Fibroblast of the aortic adventitia (primary cell): ENCODE data around the gene TMEM88. TPM values are rescaled to one million over a fixed set of nuclear protein-coding genes. Genes with fewer than 3 reads are reported as not detected.
"Not testable (repeated sequence)": the region's sequence is repeated elsewhere in the genome, so short reads cannot be mapped to it uniquely, and the experiment has no call there.

Source experiments
- DNase-seq: peaks from one replicate; pipeline ENCODE4 v3.0.0-alpha.2; 2010; ENCODE audit warnings: low read depth
- H3K4me3 ChIP-seq: 2 replicates; pipeline ENCODE4 v1.5.1; 2011; ENCODE audit warnings: low read depth, mild to moderate bottlenecking, control low read depth, low read length, moderate library complexity
- total RNA-seq: library from RNA; depleted of rRNA; stranded (reverse); fragments of >200 nt; gene quantifications from 2 replicates; pipeline ENCODE4 v1.2.3, GENCODE V29; 2012; ENCODE audit warnings: low replicate concordance
- TF ChIP-seq, protein P1 (sequence below): IDR thresholded peaks from 2 replicates; pipeline ENCODE4 v1.5.1; 2011; ENCODE audit warnings: mild to moderate bottlenecking, low read length, control low read depth, inconsistent platforms; ENCODE audit not compliant: insufficient read depth

The TMEM88 gene, protein sequence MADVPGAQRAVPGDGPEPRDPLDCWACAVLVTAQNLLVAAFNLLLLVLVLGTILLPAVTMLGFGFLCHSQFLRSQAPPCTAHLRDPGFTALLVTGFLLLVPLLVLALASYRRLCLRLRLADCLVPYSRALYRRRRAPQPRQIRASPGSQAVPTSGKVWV
- 0.18 TPM in 1 of 2 replicates, not detected in the other for total RNA-seq

DNA sequence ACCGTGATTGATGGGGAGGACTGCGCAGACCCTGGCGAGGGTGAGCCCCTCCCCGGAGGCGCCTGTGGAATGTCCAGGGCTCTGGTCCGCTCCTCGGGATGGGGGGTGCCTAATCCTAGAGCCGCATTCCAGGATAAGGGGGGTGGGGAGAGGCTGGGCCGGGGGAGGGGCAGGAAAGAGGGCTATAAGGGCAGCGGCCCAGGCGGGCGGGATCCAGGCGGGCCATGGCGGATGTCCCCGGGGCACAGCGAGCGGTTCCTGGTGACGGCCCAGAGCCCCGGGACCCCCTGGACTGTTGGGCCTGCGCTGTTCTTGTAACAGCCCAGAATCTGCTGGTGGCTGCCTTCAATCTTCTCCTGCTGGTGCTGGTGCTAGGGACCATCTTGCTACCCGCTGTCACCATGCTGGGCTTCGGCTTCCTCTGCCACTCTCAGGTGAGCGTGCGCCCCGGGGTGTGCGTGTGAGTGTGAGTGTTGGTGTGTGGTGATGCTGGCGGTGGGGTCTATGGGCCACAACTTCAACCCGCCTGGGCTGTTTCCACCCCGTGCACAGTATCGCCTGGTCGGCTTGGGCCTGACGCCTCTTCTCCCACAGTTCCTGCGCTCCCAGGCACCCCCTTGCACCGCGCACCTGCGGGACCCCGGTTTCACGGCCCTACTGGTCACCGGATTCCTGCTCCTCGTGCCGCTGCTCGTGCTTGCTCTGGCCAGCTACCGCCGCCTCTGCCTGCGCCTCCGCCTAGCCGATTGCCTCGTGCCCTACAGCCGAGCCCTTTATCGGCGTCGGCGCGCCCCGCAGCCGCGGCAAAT, at the start of gene TMEM88:
TMEM88 (plus strand) TSS at position 216 of the 809 bp plus-strand sequence; CDS start at position 225, 9 bp downstream.
- H3K4me3 ChIP-seq = peak within 1 kb of the TSS; percentile 74
- peak; percentile 15 for DNase-seq
- TF ChIP-seq, protein P1, sequence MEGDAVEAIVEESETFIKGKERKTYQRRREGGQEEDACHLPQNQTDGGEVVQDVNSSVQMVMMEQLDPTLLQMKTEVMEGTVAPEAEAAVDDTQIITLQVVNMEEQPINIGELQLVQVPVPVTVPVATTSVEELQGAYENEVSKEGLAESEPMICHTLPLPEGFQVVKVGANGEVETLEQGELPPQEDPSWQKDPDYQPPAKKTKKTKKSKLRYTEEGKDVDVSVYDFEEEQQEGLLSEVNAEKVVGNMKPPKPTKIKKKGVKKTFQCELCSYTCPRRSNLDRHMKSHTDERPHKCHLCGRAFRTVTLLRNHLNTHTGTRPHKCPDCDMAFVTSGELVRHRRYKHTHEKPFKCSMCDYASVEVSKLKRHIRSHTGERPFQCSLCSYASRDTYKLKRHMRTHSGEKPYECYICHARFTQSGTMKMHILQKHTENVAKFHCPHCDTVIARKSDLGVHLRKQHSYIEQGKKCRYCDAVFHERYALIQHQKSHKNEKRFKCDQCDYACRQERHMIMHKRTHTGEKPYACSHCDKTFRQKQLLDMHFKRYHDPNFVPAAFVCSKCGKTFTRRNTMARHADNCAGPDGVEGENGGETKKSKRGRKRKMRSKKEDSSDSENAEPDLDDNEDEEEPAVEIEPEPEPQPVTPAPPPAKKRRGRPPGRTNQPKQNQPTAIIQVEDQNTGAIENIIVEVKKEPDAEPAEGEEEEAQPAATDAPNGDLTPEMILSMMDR = no peak

DNA sequence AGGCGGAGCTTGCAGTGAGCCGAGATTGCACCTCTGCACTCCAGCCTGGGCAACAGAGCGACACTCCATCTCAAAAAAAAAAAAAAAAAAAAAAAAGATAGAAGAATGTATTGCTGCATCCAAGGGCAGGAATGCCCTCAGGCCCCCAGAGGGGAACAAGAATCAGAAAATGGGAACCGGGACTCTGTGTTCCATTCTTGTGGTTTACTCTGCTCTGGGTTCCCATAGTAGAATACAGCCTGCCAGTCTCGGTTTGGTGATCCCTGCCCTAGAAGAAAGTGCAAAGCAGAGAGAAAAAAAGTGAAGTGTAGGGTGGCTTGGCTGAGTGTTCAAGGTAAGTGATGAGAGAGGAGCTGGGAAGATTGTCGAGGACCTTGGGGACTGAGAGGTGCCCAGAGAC, 48.3 kb upstream of the TMEM88 start:
- no peak for DNase-seq
- TF ChIP-seq, protein P1 = no peak
- no peak overlapping the region for H3K4me3 ChIP-seq

- H3K4me3 ChIP-seq = no peak overlapping the region
- no peak for DNase-seq
- TF ChIP-seq, protein P1 = no peak
Observed at GRCh38 chr17:7807206-7807605, 47.7 kb upstream of the TMEM88 start.

GRCh38 chr17:7809086-7809790, 45.6 kb upstream of the TMEM88 start:
- DNase-seq = no peak
- TF ChIP-seq, protein P1 = no peak
- H3K4me3 ChIP-seq = no peak overlapping the region

- not testable (repeated sequence) for H3K4me3 ChIP-seq
- DNase-seq = peak; percentile 35
Observed at GRCh38 chr17:7809791-7810343, 45.0 kb upstream of the TMEM88 start.

DNA sequence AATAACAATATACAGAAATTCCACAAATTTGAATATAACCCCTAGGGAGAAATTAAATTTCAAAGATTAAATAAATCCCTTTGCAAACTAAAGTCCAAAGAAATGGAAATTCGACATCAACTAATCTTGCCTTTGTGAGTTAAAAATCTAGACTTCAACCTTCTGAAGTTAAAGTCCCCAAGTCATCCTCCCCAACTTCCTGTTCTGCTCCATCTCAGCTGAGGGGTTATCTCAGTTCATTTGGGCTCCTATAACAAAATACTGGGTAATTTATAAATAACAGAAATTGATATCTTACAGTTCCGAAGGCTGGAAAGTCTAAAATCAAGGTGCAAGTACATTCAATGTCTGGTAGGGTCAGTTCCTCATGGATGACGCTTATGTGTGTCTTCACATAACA, 43.6 kb upstream of the TMEM88 start:
- TF ChIP-seq, protein P1 = no peak
- no peak for DNase-seq
- H3K4me3 ChIP-seq = no peak overlapping the region

DNA sequence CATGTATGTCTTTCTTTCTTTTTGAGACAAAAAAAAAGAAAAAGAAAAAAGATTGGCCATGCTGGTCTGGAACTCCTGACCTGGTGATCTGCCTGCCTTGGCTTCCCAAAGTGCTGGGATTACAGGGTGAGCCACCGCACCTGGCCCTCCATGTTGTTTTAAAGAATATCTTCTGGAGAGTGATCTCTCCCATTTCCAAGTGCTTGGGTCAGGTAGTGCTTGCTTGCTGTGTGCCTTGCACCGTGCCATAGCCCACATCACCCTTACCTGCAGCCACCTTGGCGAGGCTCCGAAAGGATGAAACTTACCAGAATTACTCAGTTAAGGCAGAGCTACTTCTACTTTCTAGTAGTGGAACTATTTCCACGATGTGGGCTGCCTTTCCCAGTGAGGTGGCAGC, 39.9 kb upstream of the TMEM88 start:
- TF ChIP-seq, protein P1 = no peak
- H3K4me3 ChIP-seq = no peak overlapping the region
- no peak for DNase-seq
